HepG2 (cell line): ENCODE results near the gene LRRC70. TPM values are rescaled to one million over a fixed set of nuclear protein-coding genes. Genes with fewer than 3 reads are reported as not detected.

Source experiments
- ATAC-seq: fragments of 200-7000 bp; cut with Tn5 transposase; 3 replicates; pipeline ENCODE4 v1.9.1; 2020; ENCODE audit warnings: mild to moderate bottlenecking, moderate library complexity
- BruUV-seq: library from RNA; stranded (reverse); fragments of 400-500 nt; replicated peaks from 2 replicates; lab custom pipeline; 2021; lab: Mats Ljungman, UMichigan
- CTCF ChIA-PET: fragments of 300-600 bp; formaldehyde crosslinking; extraction: SDS; loops from one replicate; lab custom pipeline; 2021; ENCODE audit warnings: low total read pairs, inconsistent platforms, low intra/inter-chr PET ratio; lab: Yijun Ruan, JAX
- POLR2A ChIA-PET: fragments of 350-600 bp; sonication (Branson Sonifier 250); formaldehyde crosslinking; loops from one replicate; lab custom pipeline; 2020; ENCODE audit warnings: antibody characterized with exemption, inconsistent platforms; lab: Yijun Ruan, JAX
- DNase-seq: peaks from one replicate; pipeline ENCODE4 v3.0.0-alpha.2; 2015; ENCODE audit warnings: low spot score
- FAIRE-seq: peaks from 3 replicates; lab custom pipeline; 2011; peaks lifted over from hg19 to GRCh38; lab: Jason Lieb, UNC
- H2AFZ ChIP-seq: one replicate; pipeline ENCODE4 v1.6.1; 2011; ENCODE audit warnings: low read length, inconsistent platforms
- H3K27ac ChIP-seq: fragments of 300-600 bp; 3 replicates; pipeline ENCODE4 v1.8.0; 2011; ENCODE audit warnings: mixed run types, mild to moderate bottlenecking, mixed read lengths, low read length, inconsistent platforms; ENCODE audit not compliant: insufficient read depth; ENCODE audit errors: extremely low read length
- H3K27me3 ChIP-seq, 2 experiments: fragments of 200-600 bp in 1 of 2; 2 replicates in 1 of 2; 3 replicates in 1 of 2; pipeline versions ENCODE4 v1.6.0 to v1.8.0; 2011; ENCODE audit warnings: low read length in 2 of 2, mild to moderate bottlenecking in 2 of 2, moderate library complexity in 2 of 2, inconsistent platforms in 1 of 2; ENCODE audit not compliant: insufficient read depth in 2 of 2, control insufficient read depth in 1 of 2
- H3K36me3 ChIP-seq, 2 experiments: fragments of 200-600 bp in 1 of 2; replicated peaks in 1 of 2; 2 replicates in 1 of 2; 3 replicates in 1 of 2; pipeline versions ENCODE4 v1.5.1 to v1.8.0; 2011; ENCODE audit warnings: low read length in 2 of 2, inconsistent platforms in 1 of 2; ENCODE audit not compliant: insufficient read depth in 2 of 2, control insufficient read depth in 1 of 2
- H3K4me1 ChIP-seq: 2 replicates; pipeline ENCODE4 v1.5.1; 2012; ENCODE audit warnings: low read length, inconsistent platforms; ENCODE audit not compliant: insufficient read depth
- H3K4me2 ChIP-seq: 2 replicates; pipeline ENCODE4 v1.6.0; 2011; ENCODE audit warnings: low read depth, low read length, inconsistent platforms
- H3K4me3 ChIP-seq, 3 experiments: fragments of 200-600 bp in 1 of 3; sonication (generic), shearing (Covaris generic) in 1 of 3; replicated peaks in 1 of 3; 2 replicates each; pipeline ENCODE4 v1.5.1; 2011 to 2016; ENCODE audit warnings: low read length in 3 of 3, inconsistent platforms in 2 of 3, low read depth in 2 of 3, mild to moderate bottlenecking in 2 of 3, control low read depth in 1 of 3, mixed read lengths in 1 of 3; ENCODE audit not compliant: insufficient read depth in 1 of 3
- H3K79me2 ChIP-seq: one replicate; pipeline ENCODE4 v1.6.1; 2011; ENCODE audit warnings: low read length, inconsistent platforms; ENCODE audit not compliant: insufficient read depth
- H3K9ac ChIP-seq: 2 replicates; pipeline ENCODE4 v1.6.0; 2011; ENCODE audit warnings: mild to moderate bottlenecking, low read depth, low read length, inconsistent platforms; ENCODE audit not compliant: insufficient read depth
- H3K9me3 ChIP-seq: 2 replicates; pipeline ENCODE4 v1.5.1; 2012; ENCODE audit warnings: mild to moderate bottlenecking, low read length
- H4K20me1 ChIP-seq: 2 replicates; pipeline ENCODE4 v1.6.0; 2011; ENCODE audit warnings: inconsistent platforms, mild to moderate bottlenecking, low read length, moderate library complexity; ENCODE audit not compliant: insufficient read depth
- BRCA1 ChIP-seq: sonication (generic); formaldehyde crosslinking; IDR thresholded peaks from 2 replicates; pipeline ENCODE4 v1.4.0; 2020; ENCODE audit warnings: missing genetic modification reagents
- HNF4A ChIP-seq: sonication (generic); formaldehyde crosslinking; IDR thresholded peaks from 2 replicates; pipeline ENCODE4 v1.4.0; 2020; ENCODE audit warnings: missing genetic modification reagents
- HNRNPL ChIP-seq: fragments of 200-400 bp; formaldehyde crosslinking; IDR thresholded peaks from 2 replicates; pipeline ENCODE4 v1.6.1; 2017; ENCODE audit warnings: mild to moderate bottlenecking, low read depth, low read length
- MNT ChIP-seq: fragments of 450-650 bp; IDR thresholded peaks from 2 replicates; pipeline ENCODE4 v1.6.1; 2016
- NFKB2 ChIP-seq: sonication (generic); formaldehyde crosslinking; IDR thresholded peaks from 2 replicates; pipeline ENCODE4 v1.4.0; 2020; ENCODE audit warnings: missing genetic modification reagents, borderline replicate concordance
- PHF21A ChIP-seq: sonication (generic); formaldehyde crosslinking; IDR thresholded peaks from 2 replicates; pipeline ENCODE4 v1.5.0; 2020; ENCODE audit warnings: mild to moderate bottlenecking, missing genetic modification reagents
- PHF5A ChIP-seq: IDR thresholded peaks from one replicate; pipeline ENCODE4 v1.6.1; 2018; ENCODE audit warnings: low read depth, missing genetic modification reagents; ENCODE audit not compliant: unreplicated experiment
- PRMT3 ChIP-seq: sonication (generic); formaldehyde crosslinking; IDR thresholded peaks from 2 replicates; pipeline ENCODE4 v1.8.1; 2022; ENCODE audit warnings: low read depth, mild to moderate bottlenecking, moderate library complexity, missing genetic modification reagents, borderline replicate concordance
- SETDB1 ChIP-seq: sonication (generic); formaldehyde crosslinking; IDR thresholded peaks from 2 replicates; pipeline ENCODE4 v1.5.1; 2020; ENCODE audit warnings: missing genetic modification reagents, mild to moderate bottlenecking, borderline replicate concordance
- YY1 ChIP-seq: IDR thresholded peaks from 2 replicates; pipeline ENCODE4 v1.6.1; 2011; ENCODE audit warnings: low read length, low read depth, moderate library complexity, mild to moderate bottlenecking; ENCODE audit not compliant: insufficient read depth, insufficient replicate concordance
- ZNF142 ChIP-seq: sonication (generic); formaldehyde crosslinking; IDR thresholded peaks from 2 replicates; pipeline ENCODE4 v1.4.0; 2020; ENCODE audit warnings: missing genetic modification reagents
- ZNF17 ChIP-seq: sonication (generic); formaldehyde crosslinking; IDR thresholded peaks from 2 replicates; pipeline ENCODE4 v1.5.0; 2020; ENCODE audit warnings: mild to moderate bottlenecking, missing genetic modification reagents
- ZNF639 ChIP-seq: conservative IDR thresholded peaks from 2 replicates; pipeline ENCODE4 v1.6.1; 2018; ENCODE audit warnings: missing genetic modification reagents
- ZNF704 ChIP-seq: sonication (generic); formaldehyde crosslinking; IDR thresholded peaks from 2 replicates; pipeline ENCODE4 v1.8.1; 2023; ENCODE audit warnings: mild to moderate bottlenecking, inconsistent platforms, moderate library complexity, missing genetic modification reagents, borderline replicate concordance
- ZNF766 ChIP-seq: sonication (generic); formaldehyde crosslinking; IDR thresholded peaks from 2 replicates; pipeline ENCODE4 v1.5.0; 2020; ENCODE audit warnings: missing genetic modification reagents, borderline replicate concordance
- ZNF772 ChIP-seq: sonication (generic); formaldehyde crosslinking; IDR thresholded peaks from 2 replicates; pipeline ENCODE4 v1.5.0; 2020; ENCODE audit warnings: mild to moderate bottlenecking, missing genetic modification reagents
- ZNF792 ChIP-seq: IDR thresholded peaks from 2 replicates; pipeline ENCODE4 v1.6.1; 2016
- WGBS: methylation state at CpG from one replicate; pipeline ENCODE4 v1.1.6; 2017; ENCODE audit warnings: low lambda C conversion rate; 5-methylcytosine and 5-hydroxymethylcytosine counted together
- in situ Hi-C: cut with HindIII; loops from 2 replicates; pipeline ENCODE4 v1.10.0; 2017; ENCODE audit warnings: low pct_unique_long_range_greater_than_20kb; ENCODE audit not compliant: extremely low pct_ligation_motif_present
- intact Hi-C: fragments of 100-400 bp; cut with micrococcal nuclease; formaldehyde crosslinking; loops from one replicate; pipeline ENCODE4 v1.10.0; 2022; ENCODE audit not compliant: unreplicated experiment
- polyA plus RNA-seq, 8 experiments: library from polyadenylated mRNA; depleted of rRNA in 3 of 8; stranded (reverse) in 7 of 8; unstranded in 1 of 8; fragments of >200 nt; fragmentation: Illumina TruSeq in 4 of 8; extraction: Trizol in 4 of 8; gene quantifications; 2 replicates each; pipeline versions ENCODE4 v1.2.1 to v1.2.3, GENCODE V29; 2011 to 2016; ENCODE audit warnings: low read depth in 4 of 8, missing spikeins in 1 of 8, mixed read lengths in 1 of 8; ENCODE audit not compliant: insufficient read depth in 1 of 8
- total RNA-seq, 5 experiments: library from RNA; depleted of rRNA; stranded (reverse); fragments of >200 nt; fragmentation: Illumina TruSeq; extraction: Trizol; gene quantifications; 2 replicates each; pipeline ENCODE4 v1.2.3, GENCODE V29; 2016; ENCODE audit warnings: low read depth in 1 of 5

LRRC70 gene
- total and polyA plus RNA-seq, 2 of the 13 experiments (the other 11 are each of a cell fraction or from before 2014, with no cell fraction given), result 0.05 to 0.71 TPM

GRCh38 chr5:62592558-62592957 lies 13.9 kb downstream of the LRRC70 start:
- H3K36me3 ChIP-seq, result peaks cover 2 to 9% of the 10 kb centered on the region in 2 experiments; a peak in 2 of 5 replicates
- no peaks in the 10 kb centered on the region for H4K20me1 ChIP-seq
- H3K4me1 ChIP-seq, result peaks cover 18% of the 10 kb centered on the region
- no peak overlapping the region for H3K4me2 ChIP-seq
- H2AFZ ChIP-seq, result no peak overlapping the region
- no peaks in the 10 kb centered on the region for H3K79me2 ChIP-seq
- no peak overlapping the region for H3K4me3 ChIP-seq
- WGBS, result 98% methylated on average over 8 of the region's 8 CpGs
- no TSS peak for BruUV-seq
- intact Hi-C loops, result no loop called here
- in situ Hi-C loops, result no loop called here
- no peak overlapping the region for H3K9ac ChIP-seq
- FAIRE-seq (no peak), ATAC-seq (no peak), DNase-seq (no peak)
- no peaks in the 10 kb centered on the region for H3K9me3 ChIP-seq
- H3K27me3 ChIP-seq, result no peaks in the 10 kb centered on the region
- POLR2A ChIA-PET, result no interaction called here
- CTCF ChIA-PET, result no interaction called here
- H3K27ac ChIP-seq, result no peak overlapping the region
- TF ChIP-seq ZNF772 (CRISPR knock-in tag) (no peak), BRCA1 (CRISPR knock-in tag) (no peak), HNF4A (CRISPR knock-in tag) (no peak), ZNF142 (CRISPR knock-in tag) (no peak), PRMT3 (CRISPR knock-in tag) (no peak), ZNF17 (CRISPR knock-in tag) (no peak), PHF5A (CRISPR knock-in tag) (no peak), SETDB1 (CRISPR knock-in tag) (no peak), ZNF704 (CRISPR knock-in tag) (no peak), HNRNPL (no peak), PHF21A (CRISPR knock-in tag) (no peak), ZNF639 (CRISPR knock-in tag) (no peak), YY1 (no peak), ZNF766 (CRISPR knock-in tag) (no peak), MNT (no peak), ZNF792 (CRISPR knock-in tag) (no peak), NFKB2 (no peak)
